Left lung (tissue), 10 donors: ENCODE measurements around the gene EHD2. TPM values are rescaled to one million over a fixed set of nuclear protein-coding genes. Genes with fewer than 3 reads are reported as not detected.

Experiments used
- ATAC-seq: fragments of 200-7000 bp; cut with Tn5 transposase; one replicate; pipeline ENCODE4 v1.9.1; 2020; ENCODE audit warnings: moderate library complexity
- DNase-seq, 4 donors: peaks; one replicate each; pipeline ENCODE4 v3.0.0-alpha.2; 2013 to 2020
- H3K27ac ChIP-seq, 2 donors: fragments of 200-600 bp; sonication (generic) in 1 of 2; one replicate each; pipeline versions ENCODE4 v1.5.0 to v1.8.0; 2020 to 2021
- H3K27me3 ChIP-seq, 2 donors: fragments of 200-600 bp; sonication (generic) in 1 of 2; one replicate each; pipeline versions ENCODE4 v1.5.0 to v1.8.0; 2020 to 2021
- H3K36me3 ChIP-seq, 2 donors: fragments of 200-600 bp; sonication (generic) in 1 of 2; one replicate each; pipeline versions ENCODE4 v1.5.0 to v1.8.0; 2020 to 2021
- H3K4me1 ChIP-seq, 2 donors: fragments of 200-600 bp; one replicate each; pipeline ENCODE4 v1.8.0; 2021
- H3K4me3 ChIP-seq, 2 donors: fragments of 200-600 bp; sonication (generic) in 1 of 2; one replicate each; pipeline versions ENCODE4 v1.5.0 to v1.8.0; 2020 to 2021; ENCODE audit warnings: mild to moderate bottlenecking in 1 of 2
- H3K9me3 ChIP-seq, 2 donors: fragments of 200-600 bp; sonication (generic) in 1 of 2; one replicate each; pipeline versions ENCODE4 v1.5.0 to v1.8.0; 2020 to 2021
- intact Hi-C, 2 donors: fragments of 100-400 bp; cut with DNase I; formaldehyde crosslinking; loops; one replicate each; pipeline versions ENCODE4 v1.11.2 to v1.14.2; 2022
- polyA plus RNA-seq, 6 donors: library from polyadenylated mRNA; unstranded; fragments of 120-200 nt; gene quantifications; one replicate each; pipeline ENCODE4 v1.2.1, GENCODE V29; 2013; ENCODE audit not compliant: insufficient read length in 6 of 6
- total RNA-seq, 2 donors: library from RNA; stranded (reverse); fragmentation: NEBNext Ultra II Directional; extraction: Animal tissue kit (Norgen Biotek cat#: 25700); gene quantifications; one replicate each; pipeline ENCODE4 v1.2.1, GENCODE V29; 2021
- TF ChIP-seq, protein P1 (sequence below), 2 donors: fragments of 200-600 bp; sonication (generic) in 1 of 2; IDR thresholded peaks; one replicate each; pipeline versions ENCODE4 v1.5.0 to v1.8.0; 2021; ENCODE audit warnings: antibody characterized with exemption in 2 of 2
- donor health status: DM: no; HTN: yes; CAD: no.
- donor health status: DM: no; HTN: no; CAD: no.

The EHD2 gene
- total and polyA plus RNA-seq, 8 donors, result 97.3 to 263 (median 130) TPM

DNA sequence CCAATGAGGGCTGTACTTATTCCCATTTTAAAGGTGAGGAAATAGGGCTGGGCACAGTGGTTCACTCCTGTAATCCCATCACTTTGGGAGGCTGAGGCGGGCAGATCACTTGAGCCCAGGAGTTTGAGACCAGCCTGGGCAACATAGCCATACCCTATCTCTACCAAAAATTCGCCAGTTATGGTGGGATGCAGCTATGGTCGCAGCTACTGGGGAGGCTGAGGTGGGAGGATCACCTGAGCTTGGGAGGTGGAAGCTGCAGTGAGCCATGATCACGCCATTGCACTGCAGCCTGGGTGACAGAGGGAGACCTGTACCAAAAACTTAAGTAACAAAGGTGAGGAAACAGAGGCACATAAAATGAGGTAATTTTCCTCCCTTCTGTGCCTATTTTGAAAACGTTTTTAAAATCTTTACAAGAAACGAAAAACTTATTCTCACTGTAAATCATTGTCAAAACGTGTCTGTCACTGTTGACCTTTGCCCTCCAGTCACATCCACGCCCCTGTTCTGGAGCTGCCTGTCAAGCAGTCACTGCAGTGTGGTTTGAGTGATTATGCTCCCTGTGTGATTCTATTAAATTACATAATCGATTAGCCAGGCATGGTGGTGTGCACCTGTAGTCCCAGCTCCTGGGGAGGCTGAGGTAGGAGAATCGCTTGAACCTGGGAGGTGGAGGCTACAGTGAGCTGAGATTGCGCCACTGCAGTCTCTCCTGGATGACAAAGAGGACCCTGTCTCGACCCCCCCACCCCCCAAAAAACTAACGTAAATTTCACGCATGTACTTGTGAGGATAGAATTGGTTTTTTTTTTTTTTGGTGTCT lies 44.6 kb downstream of the EHD2 start:
- Histone ChIP-seq H3K27ac (no peak overlapping the region), H3K9me3 (no peaks in the 10 kb centered on the region), H3K27me3 (no peaks in the 10 kb centered on the region), H3K36me3 (peaks cover 0 to 78% of the 10 kb centered on the region in 2 donors), H3K4me3 (no peak overlapping the region), H3K4me1 (no peaks in the 10 kb centered on the region)
- DNase-seq, result no peak
- ATAC-seq, result no peak
- intact Hi-C loops, result no loop called here
- TF ChIP-seq, protein P1, sequence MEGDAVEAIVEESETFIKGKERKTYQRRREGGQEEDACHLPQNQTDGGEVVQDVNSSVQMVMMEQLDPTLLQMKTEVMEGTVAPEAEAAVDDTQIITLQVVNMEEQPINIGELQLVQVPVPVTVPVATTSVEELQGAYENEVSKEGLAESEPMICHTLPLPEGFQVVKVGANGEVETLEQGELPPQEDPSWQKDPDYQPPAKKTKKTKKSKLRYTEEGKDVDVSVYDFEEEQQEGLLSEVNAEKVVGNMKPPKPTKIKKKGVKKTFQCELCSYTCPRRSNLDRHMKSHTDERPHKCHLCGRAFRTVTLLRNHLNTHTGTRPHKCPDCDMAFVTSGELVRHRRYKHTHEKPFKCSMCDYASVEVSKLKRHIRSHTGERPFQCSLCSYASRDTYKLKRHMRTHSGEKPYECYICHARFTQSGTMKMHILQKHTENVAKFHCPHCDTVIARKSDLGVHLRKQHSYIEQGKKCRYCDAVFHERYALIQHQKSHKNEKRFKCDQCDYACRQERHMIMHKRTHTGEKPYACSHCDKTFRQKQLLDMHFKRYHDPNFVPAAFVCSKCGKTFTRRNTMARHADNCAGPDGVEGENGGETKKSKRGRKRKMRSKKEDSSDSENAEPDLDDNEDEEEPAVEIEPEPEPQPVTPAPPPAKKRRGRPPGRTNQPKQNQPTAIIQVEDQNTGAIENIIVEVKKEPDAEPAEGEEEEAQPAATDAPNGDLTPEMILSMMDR (IDR thresholded peaks at IDR 0.05), result no peak

DNA sequence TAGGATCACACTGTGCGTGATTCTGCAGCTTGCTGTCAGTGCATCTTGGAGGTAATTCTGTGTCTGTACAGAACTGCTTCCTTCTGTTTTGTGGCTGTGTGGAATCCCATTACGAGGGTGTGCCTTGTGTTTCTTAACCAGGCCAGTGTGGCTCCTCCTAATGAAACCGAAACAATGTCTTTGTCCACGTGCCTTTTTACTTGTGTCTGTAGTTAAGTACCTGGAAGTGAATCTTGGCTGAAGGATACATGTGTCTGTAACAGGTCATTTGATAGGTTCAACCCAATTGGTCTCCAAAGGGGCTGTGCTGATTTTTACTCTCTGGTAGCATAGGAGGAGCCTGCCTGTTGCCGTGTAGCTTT lies 45.2 kb downstream of the EHD2 start:
- Histone ChIP-seq H3K4me1 (no peaks in the 10 kb centered on the region), H3K4me3 (no peak overlapping the region), H3K36me3 (peaks cover 0 to 72% of the 10 kb centered on the region in 2 donors), H3K27me3 (no peaks in the 10 kb centered on the region), H3K27ac (no peak overlapping the region), H3K9me3 (no peaks in the 10 kb centered on the region)
- intact Hi-C loops, result no loop called here
- DNase-seq, result no peak
- TF ChIP-seq, protein P1 (IDR thresholded peaks at IDR 0.05), result no peak
- no peak for ATAC-seq

DNA sequence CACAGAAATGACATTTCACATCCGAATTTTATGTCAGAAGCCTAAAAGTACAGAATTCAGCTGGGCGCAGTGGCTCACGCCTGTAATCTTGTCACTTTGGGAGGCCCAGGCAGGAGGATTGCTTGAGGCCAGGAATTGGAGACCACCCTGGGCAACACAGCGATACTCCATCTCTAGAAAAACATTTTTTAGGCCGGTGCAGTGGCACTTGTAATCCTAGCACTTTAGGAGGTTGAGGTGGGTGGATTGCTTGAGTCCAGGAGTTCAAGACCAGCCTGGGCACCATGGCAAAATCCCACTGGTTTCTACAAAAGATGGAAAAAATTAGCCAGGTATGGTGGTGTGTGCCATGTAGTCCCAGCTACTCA lies 47.4 kb downstream of the EHD2 start:
- H3K36me3 ChIP-seq, result peaks cover 0 to 50% of the 10 kb centered on the region in 2 donors
- ATAC-seq (no peak), DNase-seq (no peak)
- no peaks in the 10 kb centered on the region for H3K4me1 ChIP-seq
- no peaks in the 10 kb centered on the region for H3K27me3 ChIP-seq
- no peak overlapping the region for H3K27ac ChIP-seq
- TF ChIP-seq, protein P1 (IDR thresholded peaks at IDR 0.05), result no peak
- H3K9me3 ChIP-seq, result no peaks in the 10 kb centered on the region
- H3K4me3 ChIP-seq, result no peak overlapping the region
- intact Hi-C loops, result no loop called here

DNA sequence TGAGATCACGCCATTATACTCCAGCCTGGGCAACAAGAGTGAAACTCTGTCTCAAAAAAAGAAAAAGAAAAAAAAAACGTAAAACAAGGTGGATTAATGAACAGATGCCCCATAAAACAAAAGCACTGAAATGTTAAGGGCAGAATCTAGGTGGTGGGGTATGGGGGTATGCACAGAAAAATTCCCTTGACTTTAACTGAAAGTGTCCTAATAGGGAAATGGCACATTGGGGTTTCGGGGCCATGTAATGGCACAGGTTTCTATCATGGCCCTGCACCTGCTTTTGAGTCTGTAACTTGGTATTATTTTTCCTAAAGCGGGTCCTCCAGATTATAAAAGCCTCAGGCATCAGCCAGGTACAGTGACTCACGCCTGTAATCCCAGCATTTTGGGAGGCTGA lies 48.3 kb downstream of the EHD2 start:
- ATAC-seq (no peak), DNase-seq (no peak)
- H3K4me3 ChIP-seq, result no peak overlapping the region
- H3K4me1 ChIP-seq, result no peaks in the 10 kb centered on the region
- peaks cover 0 to 41% of the 10 kb centered on the region in 2 donors for H3K36me3 ChIP-seq
- TF ChIP-seq, protein P1 (IDR thresholded peaks at IDR 0.05), result no peak
- H3K27me3 ChIP-seq, result no peaks in the 10 kb centered on the region
- H3K9me3 ChIP-seq, result no peaks in the 10 kb centered on the region
- intact Hi-C loops, result no loop called here
- no peak overlapping the region for H3K27ac ChIP-seq

DNA sequence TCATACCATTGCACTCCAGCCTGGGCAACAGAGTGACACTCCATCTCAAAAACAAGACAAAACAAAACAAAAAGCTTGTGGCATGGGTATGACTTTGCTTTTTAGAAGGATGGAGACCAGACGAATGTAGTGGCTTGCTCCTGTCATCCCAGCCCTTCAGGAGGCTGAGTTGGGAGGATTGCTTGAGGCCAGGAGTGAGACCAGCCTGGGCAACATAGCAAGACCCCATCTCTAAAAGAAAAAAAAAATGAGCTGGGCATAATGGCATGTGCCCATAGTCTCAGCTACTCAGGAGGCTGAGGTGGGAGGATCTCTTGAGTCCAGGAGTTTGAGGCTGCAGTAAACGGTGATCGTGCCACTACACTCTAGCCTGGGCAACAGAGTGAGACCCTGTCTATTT lies 48.9 kb downstream of the EHD2 start:
- intact Hi-C loops, result no loop called here
- no peaks in the 10 kb centered on the region for H3K27me3 ChIP-seq
- no peak for DNase-seq
- no peak overlapping the region for H3K27ac ChIP-seq
- TF ChIP-seq, protein P1 (IDR thresholded peaks at IDR 0.05), result no peak
- ATAC-seq, result no peak
- H3K4me3 ChIP-seq, result no peak overlapping the region
- H3K4me1 ChIP-seq, result no peaks in the 10 kb centered on the region
- peaks cover 0 to 35% of the 10 kb centered on the region in 2 donors for H3K36me3 ChIP-seq
- no peaks in the 10 kb centered on the region for H3K9me3 ChIP-seq
